GM23338 (cell line): ENCODE results near the gene GLRX.

Experiments used
- CREB1 ChIP-seq: fragments of 250-450 bp; sonication (Bioruptor Pico); IDR thresholded peaks from 2 replicates; pipeline ENCODE4 v1.5.0; 2020; ENCODE audit warnings: low read depth, mild to moderate bottlenecking, moderate library complexity
- CTCF ChIP-seq, 2 experiments: fragments of 200-600 bp in 1 of 2; sonication (generic) in 1 of 2; conservative IDR thresholded peaks; 2 replicates each; pipeline versions ENCODE4 v1.5.1 to v1.6.1; 2016 to 2017; ENCODE audit warnings: antibody characterized with exemption in 2 of 2, low read depth in 2 of 2, mild to moderate bottlenecking in 2 of 2, moderate library complexity in 1 of 2
- EZH2 ChIP-seq: fragments of 200-600 bp; sonication (generic); IDR thresholded peaks from one replicate; pipeline ENCODE4 v1.8.0; 2017; ENCODE audit warnings: antibody characterized with exemption, mild to moderate bottlenecking, low read depth; ENCODE audit not compliant: unreplicated experiment
- EZH2phosphoT487 ChIP-seq: fragments of 200-600 bp; sonication (generic); IDR thresholded peaks from one replicate; pipeline ENCODE4 v1.8.1; 2018; ENCODE audit warnings: antibody characterized with exemption; ENCODE audit not compliant: unreplicated experiment
- JUNB ChIP-seq: IDR thresholded peaks from one replicate; pipeline ENCODE4 v1.6.1; 2016; ENCODE audit warnings: antibody characterized with exemption; ENCODE audit not compliant: unreplicated experiment
- POLR2AphosphoS5 ChIP-seq: IDR thresholded peaks from 2 replicates; pipeline ENCODE4 v1.6.1; 2016; ENCODE audit warnings: antibody characterized with exemption, low read depth
- STAT1 ChIP-seq: IDR thresholded peaks from one replicate; pipeline ENCODE4 v1.6.1; 2016; ENCODE audit warnings: antibody characterized with exemption; ENCODE audit not compliant: unreplicated experiment
- ZNF114 ChIP-seq: fragments of 250-450 bp; sonication (Bioruptor Pico); IDR thresholded peaks from 2 replicates; pipeline ENCODE4 v1.5.0; 2020; ENCODE audit warnings: mild to moderate bottlenecking, moderate library complexity
- ZNF331 ChIP-seq: fragments of 250-450 bp; sonication (Bioruptor Pico); IDR thresholded peaks from 2 replicates; pipeline ENCODE4 v1.5.0; 2020; ENCODE audit warnings: low read depth, mild to moderate bottlenecking, moderate library complexity
- TF ChIP-seq, protein P1 (sequence below): IDR thresholded peaks from one replicate; pipeline ENCODE4 v1.6.1; 2018; ENCODE audit warnings: antibody characterized with exemption; ENCODE audit not compliant: unreplicated experiment
- TF ChIP-seq, protein P2 (sequence below): IDR thresholded peaks from 2 replicates; pipeline ENCODE4 v1.6.1; 2016; ENCODE audit warnings: antibody characterized with exemption

DNA sequence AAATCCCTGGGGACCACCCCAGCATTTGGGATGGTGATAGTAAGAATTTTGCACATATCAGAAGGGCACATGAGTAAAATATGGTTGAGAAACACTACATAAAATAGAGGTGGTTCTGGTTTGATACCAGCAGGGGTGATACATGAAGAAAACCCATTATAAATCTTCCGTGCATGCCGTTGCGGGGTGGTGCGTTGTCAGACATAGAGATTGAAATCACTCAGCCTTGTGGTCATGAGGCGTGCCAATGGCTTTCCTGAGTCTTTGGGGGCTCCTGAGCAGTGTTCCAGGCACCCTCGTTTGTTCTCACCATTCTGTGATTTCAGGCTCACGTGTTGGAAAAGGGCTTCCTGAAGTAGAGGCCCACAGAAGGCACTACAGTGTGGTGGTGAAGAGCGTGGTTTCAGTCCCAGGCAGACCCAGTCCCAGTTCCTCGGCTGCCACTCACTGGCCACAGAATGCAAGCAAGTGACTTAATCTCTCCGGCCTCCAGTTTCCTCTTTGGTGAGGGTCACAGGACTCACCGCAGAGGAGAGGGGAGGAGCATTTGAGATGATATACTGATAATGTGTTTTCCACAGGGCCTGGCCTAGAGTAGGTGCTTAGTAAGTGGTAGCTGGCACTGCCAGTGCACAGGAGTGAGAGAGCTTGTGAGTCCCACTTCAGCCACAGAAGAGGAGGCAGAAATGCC is 20.5 kb upstream of the GLRX start:
- TF ChIP-seq, protein P1, sequence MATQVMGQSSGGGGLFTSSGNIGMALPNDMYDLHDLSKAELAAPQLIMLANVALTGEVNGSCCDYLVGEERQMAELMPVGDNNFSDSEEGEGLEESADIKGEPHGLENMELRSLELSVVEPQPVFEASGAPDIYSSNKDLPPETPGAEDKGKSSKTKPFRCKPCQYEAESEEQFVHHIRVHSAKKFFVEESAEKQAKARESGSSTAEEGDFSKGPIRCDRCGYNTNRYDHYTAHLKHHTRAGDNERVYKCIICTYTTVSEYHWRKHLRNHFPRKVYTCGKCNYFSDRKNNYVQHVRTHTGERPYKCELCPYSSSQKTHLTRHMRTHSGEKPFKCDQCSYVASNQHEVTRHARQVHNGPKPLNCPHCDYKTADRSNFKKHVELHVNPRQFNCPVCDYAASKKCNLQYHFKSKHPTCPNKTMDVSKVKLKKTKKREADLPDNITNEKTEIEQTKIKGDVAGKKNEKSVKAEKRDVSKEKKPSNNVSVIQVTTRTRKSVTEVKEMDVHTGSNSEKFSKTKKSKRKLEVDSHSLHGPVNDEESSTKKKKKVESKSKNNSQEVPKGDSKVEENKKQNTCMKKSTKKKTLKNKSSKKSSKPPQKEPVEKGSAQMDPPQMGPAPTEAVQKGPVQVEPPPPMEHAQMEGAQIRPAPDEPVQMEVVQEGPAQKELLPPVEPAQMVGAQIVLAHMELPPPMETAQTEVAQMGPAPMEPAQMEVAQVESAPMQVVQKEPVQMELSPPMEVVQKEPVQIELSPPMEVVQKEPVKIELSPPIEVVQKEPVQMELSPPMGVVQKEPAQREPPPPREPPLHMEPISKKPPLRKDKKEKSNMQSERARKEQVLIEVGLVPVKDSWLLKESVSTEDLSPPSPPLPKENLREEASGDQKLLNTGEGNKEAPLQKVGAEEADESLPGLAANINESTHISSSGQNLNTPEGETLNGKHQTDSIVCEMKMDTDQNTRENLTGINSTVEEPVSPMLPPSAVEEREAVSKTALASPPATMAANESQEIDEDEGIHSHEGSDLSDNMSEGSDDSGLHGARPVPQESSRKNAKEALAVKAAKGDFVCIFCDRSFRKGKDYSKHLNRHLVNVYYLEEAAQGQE, result no peak
- TF ChIP-seq CTCF (conservative IDR thresholded peaks at IDR 0.05; ENCODE audit: low read depth in 2 of 2) (peak in 1 of 2 experiments; percentile 41; a peak in 2 of 4 replicates), EZH2phosphoT487 (no peak), POLR2AphosphoS5 (no peak), EZH2 (no peak), STAT1 (no peak), ZNF331 (CRISPR knock-in tag) (no peak), JUNB (no peak), CREB1 (CRISPR knock-in tag) (no peak), ZNF114 (CRISPR knock-in tag) (no peak)
- TF ChIP-seq, protein P2, sequence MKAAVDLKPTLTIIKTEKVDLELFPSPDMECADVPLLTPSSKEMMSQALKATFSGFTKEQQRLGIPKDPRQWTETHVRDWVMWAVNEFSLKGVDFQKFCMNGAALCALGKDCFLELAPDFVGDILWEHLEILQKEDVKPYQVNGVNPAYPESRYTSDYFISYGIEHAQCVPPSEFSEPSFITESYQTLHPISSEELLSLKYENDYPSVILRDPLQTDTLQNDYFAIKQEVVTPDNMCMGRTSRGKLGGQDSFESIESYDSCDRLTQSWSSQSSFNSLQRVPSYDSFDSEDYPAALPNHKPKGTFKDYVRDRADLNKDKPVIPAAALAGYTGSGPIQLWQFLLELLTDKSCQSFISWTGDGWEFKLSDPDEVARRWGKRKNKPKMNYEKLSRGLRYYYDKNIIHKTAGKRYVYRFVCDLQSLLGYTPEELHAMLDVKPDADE, result no peak
